SH-SY5Y (cell line): ENCODE data around the gene SLC12A1.

Experiments used
- GATA2 ChIP-seq: IDR thresholded peaks from 2 replicates; pipeline ENCODE4 v1.6.1; 2011; ENCODE audit warnings: mild to moderate bottlenecking, low read depth, low read length
- GATA3 ChIP-seq: IDR thresholded peaks from 2 replicates; pipeline ENCODE4 v1.6.1; 2011; ENCODE audit warnings: low read depth, mild to moderate bottlenecking, low read length, moderate library complexity

SLC12A1 gene

DNA sequence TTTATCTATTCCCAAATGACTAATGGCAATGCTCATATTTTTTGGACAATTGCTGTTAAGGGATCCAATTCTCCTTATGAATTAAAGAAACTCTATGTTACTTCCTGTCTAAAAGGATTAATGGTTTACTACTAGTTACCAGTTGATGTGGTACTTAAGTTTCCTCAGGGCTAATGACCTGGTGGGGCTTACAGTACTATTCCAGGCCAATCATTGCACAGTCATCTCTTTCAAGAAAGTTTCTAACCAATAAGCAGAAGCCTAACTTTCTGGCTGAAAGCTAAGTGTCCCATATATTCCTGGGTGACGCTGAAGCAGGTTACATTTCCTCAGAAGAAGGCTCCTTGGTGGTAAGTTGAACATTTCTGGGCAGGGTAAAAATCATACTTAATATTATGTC lies at the start of gene SLC12A1:
Gene SLC12A1 (plus strand): TSS at position 322 of the 400 bp plus-strand sequence. CDS start 1,418 bp downstream, outside the sequence.
- no peak for TF ChIP-seq GATA2
- TF ChIP-seq GATA3 = no peak

DNA sequence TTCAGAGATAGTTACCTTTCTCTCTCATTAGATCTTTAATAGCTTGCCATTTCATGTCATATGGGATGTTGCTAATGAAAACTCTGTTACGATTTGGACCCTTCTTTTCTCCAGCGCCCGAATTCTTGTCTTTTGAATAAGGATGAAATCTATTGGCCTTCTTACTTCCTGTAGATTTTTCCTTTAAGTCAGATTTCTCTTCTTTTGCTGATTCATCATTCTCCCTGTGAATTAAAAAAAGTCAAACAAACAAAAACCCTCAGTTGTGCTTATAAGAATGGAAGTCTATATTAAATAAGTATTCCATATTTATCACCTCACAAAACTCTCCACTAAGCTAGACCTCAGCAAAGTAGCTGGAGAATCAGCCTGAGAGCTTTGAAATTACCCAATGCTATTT lies 37.5 kb upstream of the SLC12A1 start:
- no peak for TF ChIP-seq GATA3

DNA sequence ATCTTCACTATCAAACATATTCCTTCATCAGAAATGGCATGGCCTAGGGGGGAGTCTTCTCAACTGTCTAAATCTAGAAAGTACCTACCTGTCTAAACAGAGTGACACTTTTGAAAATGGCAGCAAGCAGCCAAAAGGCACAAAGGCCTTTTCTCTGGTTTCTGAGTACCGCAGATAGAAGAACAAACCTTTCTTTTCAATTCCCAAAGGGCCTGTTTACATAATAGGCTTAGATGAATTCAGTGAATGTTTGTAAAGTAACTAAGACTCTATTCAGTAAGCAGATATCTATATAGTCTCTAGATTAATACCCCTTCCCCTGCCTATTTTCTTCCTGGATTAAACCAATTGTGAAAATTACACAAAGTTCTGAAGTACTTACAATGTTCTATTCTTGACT lies 35.1 kb upstream of the SLC12A1 start:
- no peak for TF ChIP-seq GATA3
- TF ChIP-seq GATA2 = no peak

DNA sequence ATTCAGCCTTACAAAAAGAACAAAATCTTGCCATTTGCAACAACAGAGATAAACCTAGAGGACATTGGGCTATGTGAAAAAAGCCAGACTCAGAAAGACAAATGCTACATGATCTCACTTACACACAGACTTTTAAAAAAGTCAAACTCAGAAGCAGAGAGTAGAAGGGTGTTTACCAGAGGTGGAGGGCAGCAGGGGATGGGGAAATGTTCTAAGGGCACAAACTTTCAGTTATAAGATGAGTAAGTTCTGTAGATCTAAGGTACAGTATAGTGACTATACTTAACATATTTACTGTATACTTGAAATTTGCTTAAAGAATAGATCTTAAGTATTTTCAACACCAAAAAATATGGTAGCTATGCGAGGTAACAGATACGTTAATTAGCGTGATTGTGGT lies 31.0 kb upstream of the SLC12A1 start:
- no peak for TF ChIP-seq GATA3

DNA sequence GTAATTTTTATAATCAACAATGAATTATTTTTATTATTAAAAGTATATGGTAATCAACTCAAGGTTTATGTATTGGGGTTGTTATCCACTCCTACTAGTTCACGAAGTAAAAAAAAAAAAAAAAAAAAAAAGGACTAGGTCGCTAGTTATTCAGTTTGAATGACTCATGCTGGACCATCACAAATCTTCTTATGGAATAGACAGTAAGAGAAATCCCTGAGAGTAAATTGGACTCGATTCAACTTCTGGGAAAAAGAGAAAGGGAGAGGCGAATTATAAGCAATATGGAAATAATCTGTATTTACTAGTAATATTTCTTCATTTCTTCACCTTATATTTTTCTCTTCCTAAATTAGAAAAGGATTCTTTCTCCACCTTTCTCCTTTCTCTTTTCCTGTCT lies 30.0 kb upstream of the SLC12A1 start:
- TF ChIP-seq GATA2 = no peak
- no peak for TF ChIP-seq GATA3

DNA sequence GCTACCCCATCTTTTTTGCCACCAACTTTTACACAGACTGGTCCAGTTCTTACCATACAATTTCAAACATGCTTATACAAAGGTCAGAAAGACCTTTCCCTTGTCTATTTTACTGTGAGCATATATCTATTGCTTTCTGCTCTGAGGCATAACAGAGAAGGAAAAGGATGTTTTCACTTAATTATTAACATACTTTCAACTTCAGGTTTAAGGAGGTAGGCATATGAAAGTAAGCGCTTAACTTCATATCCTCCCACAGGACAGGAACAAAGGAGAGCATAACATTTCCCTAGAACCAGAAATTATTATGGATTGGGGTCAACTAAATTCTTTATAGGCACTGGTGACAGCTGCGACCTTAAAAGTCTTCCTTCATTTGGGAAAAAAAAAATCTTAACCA lies 29.1 kb upstream of the SLC12A1 start:
- TF ChIP-seq GATA2 (no peak), GATA3 (no peak)

DNA sequence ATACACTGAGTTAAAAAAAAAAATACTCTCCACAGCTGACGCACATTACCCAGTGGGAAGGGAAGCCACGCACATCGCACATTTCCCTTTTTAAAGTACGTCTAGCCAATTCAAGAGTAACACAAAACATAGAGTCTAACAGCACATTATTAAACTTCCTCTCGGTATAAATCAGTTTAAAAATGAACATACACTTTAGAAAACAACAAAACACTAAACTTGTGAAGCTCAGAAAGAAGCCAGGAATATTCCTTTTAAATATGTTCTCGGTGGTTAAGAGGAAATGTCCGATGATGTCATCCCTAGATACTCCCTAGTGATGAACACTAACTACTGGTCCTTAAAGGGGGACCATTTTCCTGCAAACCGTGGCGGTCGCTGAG lies 28.7 kb upstream of the SLC12A1 start:
- TF ChIP-seq GATA2 = no peak
- no peak for TF ChIP-seq GATA3

DNA sequence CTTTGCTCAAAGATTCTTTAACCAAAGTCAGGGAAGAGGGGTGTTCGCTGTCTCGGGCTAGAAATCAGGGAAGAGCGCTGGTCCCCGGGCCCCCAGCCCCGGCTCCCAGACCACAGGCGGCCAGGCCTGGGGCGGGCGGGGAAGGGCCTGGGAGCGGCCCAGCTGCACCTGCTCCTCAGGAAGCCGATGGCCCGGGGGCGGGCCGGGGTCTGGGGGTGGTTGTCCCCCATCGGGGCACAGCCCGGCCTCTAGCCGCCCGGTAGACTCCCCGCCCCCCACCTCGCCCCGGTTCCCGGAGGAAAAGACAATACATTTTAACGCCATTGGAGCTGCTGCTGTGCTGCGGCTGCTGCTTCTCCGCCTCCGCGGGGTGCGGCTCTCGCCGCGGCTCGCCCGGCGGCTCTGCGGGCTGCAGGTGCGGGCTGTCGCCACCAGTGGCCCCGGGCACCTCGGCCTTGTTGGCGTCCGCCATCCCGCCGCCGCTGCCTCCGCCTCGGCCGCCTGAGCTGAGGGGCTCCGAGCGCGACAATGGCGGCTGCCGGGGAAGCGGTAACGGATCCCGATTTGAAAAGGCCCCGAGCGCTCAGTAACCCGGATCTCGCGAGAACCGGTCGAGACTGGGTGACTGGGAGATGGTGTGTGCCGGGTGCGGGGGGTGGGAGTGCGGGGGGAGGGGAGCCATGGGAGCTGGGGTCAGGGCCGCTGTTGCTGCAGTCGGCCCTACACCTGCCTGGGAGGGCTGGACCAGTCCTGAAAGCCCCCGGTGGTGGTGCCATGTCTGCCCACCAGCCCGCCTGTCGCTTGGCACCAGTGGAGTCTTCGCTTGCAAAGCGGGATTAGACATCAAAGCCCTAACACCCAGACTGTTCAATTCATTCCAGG lies 28.1 kb upstream of the SLC12A1 start, which contains the start of gene MYEF2:
Gene MYEF2 (minus strand): TSS at position 530 of the 882 bp plus-strand sequence. CDS start 58 bp downstream, at position 472.
- TF ChIP-seq GATA2 (no peak), GATA3 (no peak)

DNA sequence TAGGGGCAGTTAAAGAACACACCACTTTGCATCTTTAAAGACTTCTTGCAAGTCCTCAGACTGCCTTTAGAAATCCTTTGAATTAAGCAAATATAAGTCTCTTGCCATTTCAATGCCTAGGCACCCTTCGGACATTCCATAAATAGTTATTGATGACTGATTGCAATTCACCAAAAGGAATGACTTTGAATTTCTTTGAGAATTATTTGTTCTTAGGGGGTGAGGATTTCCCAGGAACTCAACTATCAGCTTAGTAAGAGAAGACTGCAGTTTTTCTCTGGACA lies 27.5 kb upstream of the SLC12A1 start:
- TF ChIP-seq GATA2 (no peak), GATA3 (no peak)

DNA sequence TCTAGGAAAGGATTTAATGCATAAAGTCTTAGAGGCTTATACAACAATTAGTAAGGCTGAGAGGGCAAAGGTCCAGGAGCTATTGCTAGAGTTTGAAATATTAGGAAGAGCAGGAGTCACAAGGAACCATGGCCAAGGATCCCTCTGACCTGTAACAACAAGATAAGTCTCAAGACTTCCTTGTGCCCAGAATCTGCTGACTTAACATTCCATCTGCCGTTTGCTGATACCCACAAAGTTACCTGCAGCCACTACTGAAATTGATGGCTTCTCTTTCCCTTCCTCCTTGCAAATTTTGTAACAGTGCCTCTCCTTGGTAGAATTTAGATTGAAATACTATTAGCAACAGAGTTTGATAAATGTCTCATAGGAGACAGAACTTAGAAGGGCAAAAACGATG lies 23.4 kb upstream of the SLC12A1 start:
- TF ChIP-seq GATA2 (no peak), GATA3 (no peak)

DNA sequence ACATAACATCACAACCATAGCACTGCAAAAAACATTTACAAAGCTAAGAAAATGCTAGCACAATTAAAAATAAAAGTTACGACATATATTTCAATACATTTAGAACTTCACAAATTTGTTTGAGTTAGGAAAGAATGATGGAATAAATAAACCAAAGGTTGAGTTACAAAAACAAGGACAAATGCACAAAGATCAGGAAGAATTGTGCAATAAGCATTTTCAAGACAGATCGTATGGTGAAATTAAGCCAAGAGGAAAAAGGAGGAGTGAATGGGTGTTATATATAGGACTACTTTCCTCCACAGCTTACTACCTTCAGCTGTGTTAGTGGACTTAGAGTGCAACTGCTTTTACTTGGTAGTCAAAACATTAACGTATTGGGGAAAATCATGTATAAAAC lies 20.6 kb upstream of the SLC12A1 start:
- TF ChIP-seq GATA2 (no peak), GATA3 (no peak)

DNA sequence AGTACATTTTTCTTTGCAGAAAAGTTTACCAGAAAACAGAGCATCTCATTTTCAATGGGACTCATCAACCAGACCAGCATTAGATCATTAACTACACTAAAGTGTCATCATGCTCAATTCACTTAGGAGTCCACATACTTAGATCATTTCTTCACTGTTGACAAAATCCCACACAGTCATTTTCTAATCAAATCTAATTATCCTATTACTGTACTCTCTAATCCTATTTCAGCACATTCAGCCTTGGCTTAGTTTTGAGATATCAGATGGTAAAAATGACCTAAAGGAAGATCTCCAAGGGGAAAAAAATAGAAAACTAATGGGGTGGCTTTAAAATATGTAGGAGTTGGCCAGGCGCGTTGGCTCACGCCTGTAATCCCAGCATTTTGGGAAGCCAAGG lies 19.8 kb upstream of the SLC12A1 start:
- TF ChIP-seq GATA2 = no peak
- TF ChIP-seq GATA3 = no peak

DNA sequence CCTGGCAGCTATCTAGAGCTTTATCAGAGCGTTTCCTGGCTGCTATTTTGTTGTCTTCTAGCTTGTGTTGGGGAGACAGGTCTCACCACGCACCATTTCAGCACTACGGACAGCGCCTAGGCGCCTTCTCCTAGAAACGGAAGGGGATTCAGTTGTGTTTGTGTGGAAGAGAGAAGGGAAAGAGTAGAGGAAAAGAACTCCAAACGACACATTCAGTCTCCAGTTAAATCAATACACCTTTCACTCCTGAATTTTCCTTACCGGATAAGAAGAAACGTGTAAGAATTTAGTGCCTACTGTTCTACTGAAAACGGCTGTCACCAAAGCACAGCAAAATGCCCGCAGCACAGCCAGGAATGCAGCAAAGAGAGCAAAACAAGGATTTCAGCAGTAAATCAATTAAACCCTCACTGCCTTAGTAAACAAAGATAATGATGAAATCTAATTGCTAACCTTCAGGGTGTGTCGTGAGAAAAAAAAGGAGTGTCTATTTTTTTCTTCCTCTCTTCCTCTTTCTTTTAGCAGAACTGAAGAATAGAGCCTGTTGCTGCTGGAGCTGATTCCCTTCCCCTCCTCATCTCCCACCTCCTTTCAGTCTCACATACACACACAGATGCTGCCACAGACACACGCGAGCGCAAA lies 15.0 kb upstream of the SLC12A1 start:
- TF ChIP-seq GATA3 = no peak
- TF ChIP-seq GATA2 = no peak

DNA sequence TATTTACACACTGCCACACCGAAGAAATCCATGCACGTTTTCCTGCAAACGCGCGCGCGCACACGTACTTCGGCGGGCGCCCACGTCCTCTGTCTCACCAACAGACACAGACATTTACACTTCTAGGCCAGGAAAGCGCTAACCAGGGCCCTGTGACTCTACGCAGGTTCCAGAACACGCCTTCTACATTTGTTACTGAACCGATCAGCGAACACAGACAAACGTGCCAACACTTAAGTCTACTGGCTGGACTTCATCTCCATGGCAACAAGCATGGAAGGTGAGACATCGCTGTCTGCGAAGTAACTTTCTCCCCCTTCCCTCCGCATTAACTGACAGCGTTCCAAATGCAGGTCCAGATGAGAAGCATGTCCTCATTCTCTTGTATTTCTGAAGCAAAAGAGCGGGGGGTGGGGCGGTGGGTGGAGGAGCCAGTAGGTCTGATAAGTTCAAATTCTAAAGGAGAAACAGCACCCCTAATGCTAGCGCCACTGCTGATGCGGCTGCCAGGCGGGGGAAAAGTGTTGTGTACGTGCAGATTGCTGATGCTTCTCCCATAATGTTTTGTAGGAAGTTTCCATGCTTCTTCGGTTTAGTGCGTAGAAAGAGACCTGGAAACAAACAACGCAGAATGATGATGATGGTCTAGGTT lies 14.4 kb upstream of the SLC12A1 start, which contains the start of gene CTXN2:
Gene CTXN2 (plus strand): TSS at position 92 of the 652 bp plus-strand sequence. CDS start 9,636 bp downstream, outside the sequence.
- TF ChIP-seq GATA2 (no peak), GATA3 (no peak)

DNA sequence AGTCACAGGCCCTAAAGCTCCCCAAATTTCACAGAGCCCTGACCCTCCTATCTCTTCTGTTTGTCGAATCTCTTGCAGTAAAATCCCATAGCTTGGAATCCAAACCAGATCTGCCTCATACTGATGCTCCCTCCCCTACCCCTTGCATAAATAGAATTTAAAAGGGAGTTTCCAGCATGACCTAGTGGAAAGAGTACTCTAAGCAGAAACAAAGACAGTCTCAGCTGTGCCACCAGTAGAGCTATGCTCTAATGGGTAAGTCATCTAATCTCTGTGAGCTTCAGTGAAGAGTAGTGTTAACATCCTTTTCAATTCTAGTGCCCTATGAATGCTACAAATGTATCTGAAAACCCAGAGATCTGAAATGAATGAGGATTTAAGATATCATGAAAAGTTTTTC lies 4.0 kb upstream of the SLC12A1 start:
- no peak for TF ChIP-seq GATA3
- TF ChIP-seq GATA2 = no peak
